ENCODE measurements around the gene FLYWCH2. TPM values are rescaled to one million over a fixed set of nuclear protein-coding genes. Genes with fewer than 3 reads are reported as not detected.

Gene FLYWCH2
- total and polyA plus RNA-seq, 2 experiments from 2014 or later = 30.9 to 45.0 TPM

DNA sequence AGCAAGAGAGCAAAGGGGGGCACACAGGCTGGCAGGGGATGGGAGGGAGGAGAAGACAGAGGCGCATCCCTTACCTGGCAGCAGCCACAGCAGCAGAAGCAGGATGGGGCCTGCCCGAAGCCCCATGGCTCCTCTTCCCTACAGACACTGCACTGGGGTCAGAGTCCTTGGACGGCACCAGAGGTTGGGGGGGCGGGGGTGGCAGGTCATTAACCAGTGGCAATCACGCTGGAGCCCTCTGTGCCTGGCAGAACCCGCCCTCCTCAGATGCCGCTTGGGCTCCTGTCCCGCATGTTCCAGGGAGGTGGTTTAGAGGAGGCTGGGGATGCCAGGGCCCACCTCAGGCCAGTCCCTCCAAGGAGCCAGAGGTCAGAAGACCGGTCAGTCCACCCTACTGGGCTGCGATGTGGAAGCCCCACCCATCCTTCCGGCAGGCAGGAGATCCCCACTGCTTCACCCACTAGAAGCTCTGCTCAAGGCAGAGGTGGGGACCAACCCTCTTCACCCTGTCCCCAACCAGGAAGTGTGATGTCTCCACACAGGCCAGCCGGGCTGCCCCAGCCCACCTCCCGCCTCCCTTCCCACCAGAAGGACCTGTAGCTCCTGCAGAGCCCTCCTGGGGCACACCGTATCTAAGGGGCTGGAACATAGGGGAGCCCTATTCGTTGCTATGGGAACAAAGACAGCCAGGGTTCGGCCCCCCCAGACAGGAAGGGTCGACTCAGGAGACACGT is 41.2 kb upstream of the FLYWCH2 start:
- H3K36me3 Mint-ChIP-seq (ENCODE audit: low read depth) = no peaks in the 10 kb centered on the region
- H3K27me3 ChIP-seq (ENCODE audit: insufficient read depth) = peaks cover 13% of the 10 kb centered on the region; the same call in 1 of the 2 replicates
- peak overlapping the region; percentile 80 for H2AFZ ChIP-seq
- H3K4me3 Mint-ChIP-seq = no peak overlapping the region
- DNase-seq (ENCODE audit: low spot score) = no peak
- no peaks in the 10 kb centered on the region for H3K79me2 ChIP-seq (replicated peaks; ENCODE audit: insufficient read depth)
- H3K27ac Mint-ChIP-seq = no peak overlapping the region
- no peaks in the 10 kb centered on the region for H3K9me2 ChIP-seq (ENCODE audit: insufficient read depth)
- H3K4me1 ChIP-seq (ENCODE audit: insufficient read depth) = no peaks in the 10 kb centered on the region
- no peak for TF ChIP-seq CREB1 (CRISPR knock-in tag; IDR thresholded peaks at IDR 0.05; ENCODE audit: low read depth)
- no peak for TF ChIP-seq STAT1 (IDR thresholded peaks at IDR 0.05; ENCODE audit: unreplicated experiment)
- TF ChIP-seq, protein P1, sequence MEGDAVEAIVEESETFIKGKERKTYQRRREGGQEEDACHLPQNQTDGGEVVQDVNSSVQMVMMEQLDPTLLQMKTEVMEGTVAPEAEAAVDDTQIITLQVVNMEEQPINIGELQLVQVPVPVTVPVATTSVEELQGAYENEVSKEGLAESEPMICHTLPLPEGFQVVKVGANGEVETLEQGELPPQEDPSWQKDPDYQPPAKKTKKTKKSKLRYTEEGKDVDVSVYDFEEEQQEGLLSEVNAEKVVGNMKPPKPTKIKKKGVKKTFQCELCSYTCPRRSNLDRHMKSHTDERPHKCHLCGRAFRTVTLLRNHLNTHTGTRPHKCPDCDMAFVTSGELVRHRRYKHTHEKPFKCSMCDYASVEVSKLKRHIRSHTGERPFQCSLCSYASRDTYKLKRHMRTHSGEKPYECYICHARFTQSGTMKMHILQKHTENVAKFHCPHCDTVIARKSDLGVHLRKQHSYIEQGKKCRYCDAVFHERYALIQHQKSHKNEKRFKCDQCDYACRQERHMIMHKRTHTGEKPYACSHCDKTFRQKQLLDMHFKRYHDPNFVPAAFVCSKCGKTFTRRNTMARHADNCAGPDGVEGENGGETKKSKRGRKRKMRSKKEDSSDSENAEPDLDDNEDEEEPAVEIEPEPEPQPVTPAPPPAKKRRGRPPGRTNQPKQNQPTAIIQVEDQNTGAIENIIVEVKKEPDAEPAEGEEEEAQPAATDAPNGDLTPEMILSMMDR (conservative IDR thresholded peaks at IDR 0.05; ENCODE audit: low read depth in 2 of 2) = no peak
- TF ChIP-seq, protein P2, sequence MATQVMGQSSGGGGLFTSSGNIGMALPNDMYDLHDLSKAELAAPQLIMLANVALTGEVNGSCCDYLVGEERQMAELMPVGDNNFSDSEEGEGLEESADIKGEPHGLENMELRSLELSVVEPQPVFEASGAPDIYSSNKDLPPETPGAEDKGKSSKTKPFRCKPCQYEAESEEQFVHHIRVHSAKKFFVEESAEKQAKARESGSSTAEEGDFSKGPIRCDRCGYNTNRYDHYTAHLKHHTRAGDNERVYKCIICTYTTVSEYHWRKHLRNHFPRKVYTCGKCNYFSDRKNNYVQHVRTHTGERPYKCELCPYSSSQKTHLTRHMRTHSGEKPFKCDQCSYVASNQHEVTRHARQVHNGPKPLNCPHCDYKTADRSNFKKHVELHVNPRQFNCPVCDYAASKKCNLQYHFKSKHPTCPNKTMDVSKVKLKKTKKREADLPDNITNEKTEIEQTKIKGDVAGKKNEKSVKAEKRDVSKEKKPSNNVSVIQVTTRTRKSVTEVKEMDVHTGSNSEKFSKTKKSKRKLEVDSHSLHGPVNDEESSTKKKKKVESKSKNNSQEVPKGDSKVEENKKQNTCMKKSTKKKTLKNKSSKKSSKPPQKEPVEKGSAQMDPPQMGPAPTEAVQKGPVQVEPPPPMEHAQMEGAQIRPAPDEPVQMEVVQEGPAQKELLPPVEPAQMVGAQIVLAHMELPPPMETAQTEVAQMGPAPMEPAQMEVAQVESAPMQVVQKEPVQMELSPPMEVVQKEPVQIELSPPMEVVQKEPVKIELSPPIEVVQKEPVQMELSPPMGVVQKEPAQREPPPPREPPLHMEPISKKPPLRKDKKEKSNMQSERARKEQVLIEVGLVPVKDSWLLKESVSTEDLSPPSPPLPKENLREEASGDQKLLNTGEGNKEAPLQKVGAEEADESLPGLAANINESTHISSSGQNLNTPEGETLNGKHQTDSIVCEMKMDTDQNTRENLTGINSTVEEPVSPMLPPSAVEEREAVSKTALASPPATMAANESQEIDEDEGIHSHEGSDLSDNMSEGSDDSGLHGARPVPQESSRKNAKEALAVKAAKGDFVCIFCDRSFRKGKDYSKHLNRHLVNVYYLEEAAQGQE (IDR thresholded peaks at IDR 0.05; ENCODE audit: unreplicated experiment) = no peak
- TF ChIP-seq, protein P3, sequence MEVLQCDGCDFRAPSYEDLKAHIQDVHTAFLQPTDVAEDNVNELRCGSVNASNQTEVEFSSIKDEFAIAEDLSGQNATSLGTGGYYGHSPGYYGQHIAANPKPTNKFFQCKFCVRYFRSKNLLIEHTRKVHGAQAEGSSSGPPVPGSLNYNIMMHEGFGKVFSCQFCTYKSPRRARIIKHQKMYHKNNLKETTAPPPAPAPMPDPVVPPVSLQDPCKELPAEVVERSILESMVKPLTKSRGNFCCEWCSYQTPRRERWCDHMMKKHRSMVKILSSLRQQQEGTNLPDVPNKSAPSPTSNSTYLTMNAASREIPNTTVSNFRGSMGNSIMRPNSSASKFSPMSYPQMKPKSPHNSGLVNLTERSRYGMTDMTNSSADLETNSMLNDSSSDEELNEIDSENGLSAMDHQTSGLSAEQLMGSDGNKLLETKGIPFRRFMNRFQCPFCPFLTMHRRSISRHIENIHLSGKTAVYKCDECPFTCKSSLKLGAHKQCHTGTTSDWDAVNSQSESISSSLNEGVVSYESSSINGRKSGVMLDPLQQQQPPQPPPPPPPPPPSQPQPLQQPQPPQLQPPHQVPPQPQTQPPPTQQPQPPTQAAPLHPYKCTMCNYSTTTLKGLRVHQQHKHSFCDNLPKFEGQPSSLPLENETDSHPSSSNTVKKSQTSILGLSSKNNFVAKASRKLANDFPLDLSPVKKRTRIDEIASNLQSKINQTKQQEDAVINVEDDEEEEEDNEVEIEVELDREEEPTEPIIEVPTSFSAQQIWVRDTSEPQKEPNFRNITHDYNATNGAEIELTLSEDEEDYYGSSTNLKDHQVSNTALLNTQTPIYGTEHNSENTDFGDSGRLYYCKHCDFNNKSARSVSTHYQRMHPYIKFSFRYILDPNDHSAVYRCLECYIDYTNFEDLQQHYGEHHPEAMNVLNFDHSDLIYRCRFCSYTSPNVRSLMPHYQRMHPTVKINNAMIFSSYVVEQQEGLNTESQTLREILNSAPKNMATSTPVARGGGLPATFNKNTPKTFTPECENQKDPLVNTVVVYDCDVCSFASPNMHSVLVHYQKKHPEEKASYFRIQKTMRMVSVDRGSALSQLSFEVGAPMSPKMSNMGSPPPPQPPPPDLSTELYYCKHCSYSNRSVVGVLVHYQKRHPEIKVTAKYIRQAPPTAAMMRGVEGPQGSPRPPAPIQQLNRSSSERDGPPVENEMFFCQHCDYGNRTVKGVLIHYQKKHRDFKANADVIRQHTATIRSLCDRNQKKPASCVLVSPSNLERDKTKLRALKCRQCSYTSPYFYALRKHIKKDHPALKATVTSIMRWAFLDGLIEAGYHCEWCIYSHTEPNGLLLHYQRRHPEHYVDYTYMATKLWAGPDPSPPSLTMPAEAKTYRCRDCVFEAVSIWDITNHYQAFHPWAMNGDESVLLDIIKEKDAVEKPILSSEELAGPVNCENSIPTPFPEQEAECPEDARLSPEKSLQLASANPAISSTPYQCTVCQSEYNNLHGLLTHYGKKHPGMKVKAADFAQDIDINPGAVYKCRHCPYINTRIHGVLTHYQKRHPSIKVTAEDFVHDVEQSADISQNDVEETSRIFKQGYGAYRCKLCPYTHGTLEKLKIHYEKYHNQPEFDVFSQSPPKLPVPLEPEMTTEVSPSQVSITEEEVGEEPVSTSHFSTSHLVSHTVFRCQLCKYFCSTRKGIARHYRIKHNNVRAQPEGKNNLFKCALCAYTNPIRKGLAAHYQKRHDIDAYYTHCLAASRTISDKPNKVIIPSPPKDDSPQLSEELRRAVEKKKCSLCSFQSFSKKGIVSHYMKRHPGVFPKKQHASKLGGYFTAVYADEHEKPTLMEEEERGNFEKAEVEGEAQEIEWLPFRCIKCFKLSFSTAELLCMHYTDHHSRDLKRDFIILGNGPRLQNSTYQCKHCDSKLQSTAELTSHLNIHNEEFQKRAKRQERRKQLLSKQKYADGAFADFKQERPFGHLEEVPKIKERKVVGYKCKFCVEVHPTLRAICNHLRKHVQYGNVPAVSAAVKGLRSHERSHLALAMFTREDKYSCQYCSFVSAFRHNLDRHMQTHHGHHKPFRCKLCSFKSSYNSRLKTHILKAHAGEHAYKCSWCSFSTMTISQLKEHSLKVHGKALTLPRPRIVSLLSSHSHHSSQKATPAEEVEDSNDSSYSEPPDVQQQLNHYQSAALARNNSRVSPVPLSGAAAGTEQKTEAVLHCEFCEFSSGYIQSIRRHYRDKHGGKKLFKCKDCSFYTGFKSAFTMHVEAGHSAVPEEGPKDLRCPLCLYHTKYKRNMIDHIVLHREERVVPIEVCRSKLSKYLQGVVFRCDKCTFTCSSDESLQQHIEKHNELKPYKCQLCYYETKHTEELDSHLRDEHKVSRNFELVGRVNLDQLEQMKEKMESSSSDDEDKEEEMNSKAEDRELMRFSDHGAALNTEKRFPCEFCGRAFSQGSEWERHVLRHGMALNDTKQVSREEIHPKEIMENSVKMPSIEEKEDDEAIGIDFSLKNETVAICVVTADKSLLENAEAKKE (CRISPR knock-in tag; IDR thresholded peaks at IDR 0.05) = no peak
- no peak for TF ChIP-seq JUNB (IDR thresholded peaks at IDR 0.05; ENCODE audit: unreplicated experiment)
- TF ChIP-seq EZH2 (IDR thresholded peaks at IDR 0.05; ENCODE audit: low read depth, unreplicated experiment) = no peak
- no peak overlapping the region for H3K4me2 ChIP-seq
- no peak for ATAC-seq
- H3F3A ChIP-seq (replicated peaks; ENCODE audit: low read depth) = no peaks in the 10 kb centered on the region; the same call in 1 of the 2 replicates
- peaks cover 16% of the 10 kb centered on the region for H3K27me3 Mint-ChIP-seq (ENCODE audit: insufficient read depth, low read depth, poor library complexity)
- H4K20me1 ChIP-seq (replicated peaks; ENCODE audit: insufficient read depth) = no peaks in the 10 kb centered on the region
- H3K9me3 Mint-ChIP-seq = peaks cover 7% of the 10 kb centered on the region
- H3K4me3 ChIP-seq = no peak overlapping the region; the same call in 1 of the 2 replicates
- H3K36me3 ChIP-seq (ENCODE audit: insufficient read depth) = no peaks in the 10 kb centered on the region
- H3K27ac ChIP-seq (ENCODE audit: low read depth) = no peak overlapping the region
- peaks cover 9% of the 10 kb centered on the region; the same call in 2 of the 3 replicates for H3K4me1 Mint-ChIP-seq
